KBM-7 (cell line): ENCODE results near the gene S100A7.
"Not testable (repeated sequence)": the region's sequence is repeated elsewhere in the genome, so short reads cannot be mapped to it uniquely, and the experiment has no call there.

Source experiments
- DNase-seq: peaks from one replicate; pipeline ENCODE4 v3.0.0-alpha.2; 2015
- in situ Hi-C: fragments of 300-500 bp; cut with MboI; formaldehyde crosslinking; loops from 2 replicates; pipeline ENCODE4 v1.14.3; 2020; ENCODE audit warnings: low sequenced_read_pairs, low pct_unique_long_range_greater_than_20kb, mixed read lengths

The S100A7 gene

DNA sequence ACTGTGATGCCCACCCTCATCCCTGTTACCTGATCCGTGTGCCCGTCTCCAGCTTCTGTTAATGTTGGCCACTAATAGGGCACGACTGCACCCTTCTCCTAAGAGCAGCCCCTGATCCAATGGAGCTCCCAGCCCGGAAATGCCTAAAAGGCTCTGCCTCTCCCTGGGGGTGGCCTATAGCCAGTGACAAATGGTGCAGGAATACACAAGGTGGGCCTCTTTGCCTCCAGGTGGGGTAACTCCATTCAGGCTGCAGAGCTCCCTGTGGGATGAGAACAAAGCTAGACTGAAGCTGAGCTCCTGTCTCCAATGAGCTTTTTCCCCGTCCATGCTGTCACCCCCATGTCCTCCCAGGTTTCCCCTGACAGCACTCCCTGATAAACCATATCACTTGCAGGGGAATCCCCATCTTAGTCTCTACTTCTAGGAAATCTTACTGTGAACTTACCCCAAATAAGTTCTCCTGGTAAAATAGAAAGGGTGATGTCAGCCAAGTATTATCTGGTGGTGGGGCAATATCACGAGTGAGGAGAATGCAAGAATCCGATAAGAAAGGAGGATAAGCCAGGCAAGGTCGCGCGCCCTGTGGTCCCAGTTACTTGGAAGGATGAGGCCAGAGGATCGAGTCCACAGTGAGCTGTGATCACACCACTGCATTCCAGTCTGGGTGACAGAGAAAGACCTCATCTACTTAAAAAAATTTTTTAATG lies 25.6 kb downstream of the S100A7 start:
- DNase-seq = no peak

DNA sequence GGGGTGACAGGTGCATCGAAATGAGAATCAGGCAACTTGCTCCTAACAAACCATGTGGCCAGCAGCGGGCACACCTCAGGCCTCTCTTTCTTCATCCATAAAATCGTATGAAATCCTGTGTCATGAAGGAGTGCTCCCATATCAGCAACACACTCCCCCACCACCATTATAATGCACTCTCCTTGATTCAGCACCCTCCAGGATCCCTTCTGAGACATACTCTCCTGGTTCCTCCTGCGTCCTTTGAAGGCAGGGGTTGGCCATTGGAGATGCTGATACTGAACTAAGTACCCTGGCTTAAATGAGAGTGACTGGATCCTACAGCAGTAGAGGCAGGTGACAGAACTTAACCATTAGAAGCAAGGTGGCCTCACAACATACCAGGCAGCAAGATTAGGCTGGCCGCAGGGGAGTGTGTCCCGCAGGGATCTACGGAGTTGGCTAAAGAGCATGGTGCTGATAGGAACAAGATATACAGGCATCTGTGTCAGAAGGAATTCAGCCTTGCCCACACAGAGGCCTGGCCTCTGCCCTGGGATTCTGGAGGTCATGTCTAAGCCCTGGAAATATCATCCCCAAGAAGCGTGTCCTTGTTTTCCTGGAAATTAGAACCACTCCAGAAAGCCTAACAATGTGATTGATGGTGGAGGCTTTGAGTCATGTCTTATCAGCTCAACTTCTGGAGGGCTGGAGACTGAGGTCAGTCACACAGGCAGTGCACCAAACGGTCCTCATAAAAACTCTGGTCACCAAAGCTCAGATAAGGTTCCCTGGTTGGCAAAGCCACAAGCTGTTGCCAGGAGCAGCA lies 27.4 kb downstream of the S100A7 start:
- DNase-seq = no peak
- in situ Hi-C loops = no loop called here

More for the DNA sequence above, 25.6 kb downstream of the S100A7 start:
- in situ Hi-C loops = no loop called here

GRCh38 chr1:153431928-153432327 lies 28.5 kb downstream of the S100A7 start:
- DNase-seq = no peak
- in situ Hi-C loops = no loop called here

DNA sequence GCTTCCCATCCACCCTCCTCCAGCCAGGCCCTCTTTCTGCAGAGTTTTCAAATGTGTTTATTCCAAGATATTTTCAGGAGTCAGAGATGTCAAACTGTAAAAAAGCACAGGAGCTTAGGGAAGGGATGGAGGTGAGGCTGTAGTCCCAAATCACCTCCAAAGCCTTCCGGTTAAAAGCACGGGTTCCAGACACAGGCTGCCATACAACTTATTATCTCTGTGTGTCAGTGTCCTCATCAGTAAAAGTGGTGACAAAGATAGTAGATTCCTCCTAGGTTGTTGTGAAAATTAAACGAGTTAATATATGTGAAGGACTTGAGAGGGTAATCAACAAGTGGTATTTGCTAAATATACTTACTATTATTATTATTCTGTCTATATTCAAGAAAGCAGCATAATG lies 29.0 kb downstream of the S100A7 start:
- in situ Hi-C loops = no loop called here

DNA sequence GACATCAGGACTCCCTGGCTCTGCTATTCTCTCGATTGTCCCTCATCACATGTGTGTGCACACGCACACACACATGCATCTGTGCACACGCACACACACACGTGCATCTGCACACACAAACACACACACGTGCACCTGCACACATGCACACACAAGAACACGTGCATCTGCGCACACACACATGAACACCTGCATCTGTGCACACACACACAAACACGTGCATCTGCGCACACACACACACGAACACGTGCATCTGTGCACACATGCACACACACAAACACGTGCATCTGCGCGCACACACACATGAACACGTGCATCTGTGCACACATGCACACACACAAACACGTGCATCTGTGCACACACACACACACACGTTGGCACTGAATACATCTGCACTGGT lies 29.4 kb downstream of the S100A7 start:
- no peak for DNase-seq
- in situ Hi-C loops = no loop called here

More for the DNA sequence above, 29.0 kb downstream of the S100A7 start:
- no peak for DNase-seq

DNA sequence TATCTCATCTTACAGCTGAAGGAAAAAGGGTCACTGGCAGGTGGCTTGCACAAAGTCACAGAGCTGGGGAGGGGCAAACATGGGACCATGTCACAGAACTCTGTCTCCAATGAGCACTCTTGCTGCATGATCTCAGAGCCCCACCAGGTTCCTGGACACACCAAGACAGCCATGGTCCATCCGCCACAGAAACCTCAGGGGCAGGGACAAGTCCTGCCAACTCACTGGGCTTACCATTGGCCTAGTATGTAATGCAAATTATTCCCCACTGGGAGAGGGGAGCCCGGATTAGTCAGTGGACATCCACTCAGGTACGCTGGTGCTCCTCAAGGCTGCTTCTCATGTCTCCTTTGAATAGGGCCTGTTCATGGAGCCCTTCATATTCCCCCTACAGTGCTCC lies 29.9 kb downstream of the S100A7 start:
- in situ Hi-C loops = no loop called here
- no peak for DNase-seq

DNA sequence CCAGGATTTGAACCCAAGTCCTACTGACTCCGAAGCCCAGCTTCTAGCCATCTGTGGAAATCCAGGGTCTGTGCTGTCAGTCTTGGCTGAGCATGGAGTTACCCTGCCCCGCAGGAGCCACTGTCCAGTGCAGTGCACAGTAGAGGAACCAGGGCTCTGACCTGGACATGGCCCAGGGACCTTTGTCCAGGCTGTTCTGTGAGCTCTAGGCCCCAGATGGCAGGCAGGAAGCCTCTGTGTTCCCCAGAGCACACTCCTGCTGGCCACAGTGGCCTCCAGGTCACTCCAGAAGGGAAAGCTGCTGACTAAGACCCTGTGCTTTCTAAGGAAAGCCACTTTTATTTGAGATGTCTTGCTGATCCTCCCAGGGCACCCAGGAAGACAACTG lies 30.3 kb downstream of the S100A7 start:
- no peak for DNase-seq
- in situ Hi-C loops = no loop called here

GRCh38 chr1:153429266-153430165 lies 30.9 kb downstream of the S100A7 start:
- no peak for DNase-seq
- in situ Hi-C loops = no loop called here

DNA sequence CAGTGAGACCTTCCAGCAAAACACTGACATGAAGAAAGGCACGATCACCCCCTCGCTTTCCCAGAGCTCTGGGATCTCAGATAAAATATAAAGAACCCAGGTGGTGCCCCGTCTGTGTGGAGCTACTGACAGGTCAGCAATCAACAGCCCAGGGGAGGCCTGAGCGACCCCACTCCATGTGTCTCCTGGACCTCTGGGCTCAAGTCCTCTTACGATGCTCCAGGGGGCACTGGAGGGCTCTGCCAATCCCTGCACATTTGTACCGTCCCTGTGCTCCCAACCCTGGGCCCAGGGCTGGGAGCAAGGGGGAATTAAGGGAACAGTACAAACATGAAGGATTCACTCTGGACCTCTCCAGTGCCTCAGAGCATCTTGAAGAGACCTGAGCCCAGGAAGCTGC lies 31.7 kb downstream of the S100A7 start:
- DNase-seq = no peak
- in situ Hi-C loops = no loop called here

DNA sequence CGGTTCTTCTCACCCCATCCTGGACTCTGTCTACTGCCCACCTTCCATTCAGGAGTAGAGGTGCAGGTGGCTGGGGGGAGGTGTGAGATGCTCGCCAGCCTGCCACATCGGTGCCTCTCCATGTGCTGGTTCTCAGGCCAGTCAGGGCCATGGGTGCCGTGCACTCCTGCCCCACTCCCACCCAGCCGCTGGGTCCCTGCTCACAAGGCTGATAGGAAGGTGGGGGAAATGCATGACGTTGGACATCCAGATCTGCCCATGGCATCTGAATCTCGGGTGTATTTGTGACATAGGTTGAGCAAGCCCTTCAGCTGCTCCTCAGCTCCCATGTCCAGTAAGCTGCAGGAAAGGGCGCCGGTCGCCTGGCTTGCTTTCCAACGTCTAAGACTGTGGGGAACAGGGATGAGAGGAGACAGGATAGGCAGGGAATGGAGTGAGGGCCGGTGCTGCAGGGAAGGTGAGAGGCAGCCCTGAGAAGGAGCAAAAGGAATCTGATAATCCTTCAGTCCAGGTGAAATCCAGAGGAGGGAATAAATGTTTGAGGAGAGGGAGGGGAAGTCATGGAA lies 32.3 kb downstream of the S100A7 start:
- in situ Hi-C loops = no loop called here
- DNase-seq = no peak

DNA sequence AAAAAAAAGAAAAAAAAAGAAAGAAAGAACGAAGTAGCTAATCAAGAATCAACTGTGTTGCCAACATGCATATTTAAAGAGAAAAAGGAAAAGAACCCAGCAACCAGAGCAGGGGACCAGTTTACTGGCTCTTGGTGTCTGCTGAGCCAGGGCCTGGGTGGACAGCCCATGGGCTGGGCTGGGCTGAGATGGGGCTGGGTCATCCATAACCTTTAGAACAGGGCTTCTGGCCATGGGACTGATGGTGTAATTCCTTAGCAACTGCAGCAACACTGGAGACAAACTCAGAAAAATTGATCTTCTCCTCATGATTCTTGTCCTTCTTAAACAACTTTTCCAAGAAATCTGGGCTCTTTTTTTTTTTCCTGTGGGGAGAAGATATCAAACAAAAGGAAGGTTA lies 33.6 kb downstream of the S100A7 start:
- in situ Hi-C loops = no loop called here
- no peak for DNase-seq

- in situ Hi-C loops = no loop called here
- DNase-seq = peak; percentile 68
Observed at GRCh38 chr1:153422450-153423068, 37.9 kb downstream of the S100A7 start.

DNA sequence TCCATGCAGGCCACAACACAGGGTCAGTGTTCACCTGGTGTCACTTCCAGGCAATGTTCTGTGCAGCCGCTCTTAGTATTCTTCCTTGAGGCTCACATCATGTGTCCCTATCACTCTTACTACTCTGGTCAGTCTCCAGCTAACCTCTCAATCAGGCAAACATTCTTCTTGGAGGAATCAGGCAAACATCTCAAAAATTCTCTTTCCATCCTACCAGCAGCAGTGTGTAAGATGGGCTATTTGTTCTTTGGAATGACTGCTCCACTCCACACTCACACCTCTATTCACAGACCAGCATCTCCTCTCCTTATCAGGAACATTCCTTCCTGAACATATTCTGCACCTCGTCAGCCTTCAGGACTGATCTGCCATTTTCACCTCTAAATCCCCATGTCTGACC lies 40.1 kb downstream of the S100A7 start:
- no peak for DNase-seq
- in situ Hi-C loops = no loop called here

DNA sequence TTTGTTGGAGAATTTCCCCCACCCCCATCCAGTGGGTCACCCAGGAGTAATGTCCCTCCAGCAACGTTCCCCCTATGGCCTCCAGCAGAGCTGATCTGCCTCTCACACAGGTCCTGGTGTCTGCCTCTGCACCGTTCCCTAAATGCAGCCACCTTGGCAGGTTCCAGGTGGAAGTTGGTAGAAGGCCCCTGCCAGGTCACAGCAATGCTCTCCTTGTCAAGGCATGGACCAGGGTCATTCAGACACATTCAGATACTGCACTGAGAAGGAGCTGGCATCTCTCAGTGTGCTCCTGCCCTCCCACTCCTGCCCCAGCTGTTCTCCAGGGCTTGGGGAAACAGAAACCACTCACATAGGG lies 41.0 kb downstream of the S100A7 start:
- DNase-seq, in situ Hi-C loops: not testable (repeated sequence)

- in situ Hi-C loops, DNase-seq: not testable (repeated sequence)
Observed at GRCh38 chr1:153418758-153419435, 41.6 kb downstream of the S100A7 start.

- no peak for DNase-seq
- in situ Hi-C loops = no loop called here
Observed at GRCh38 chr1:153417136-153417888, 43.1 kb downstream of the S100A7 start.

- in situ Hi-C loops = no loop called here
- no peak for DNase-seq
Observed at GRCh38 chr1:153415850-153416570, 44.4 kb downstream of the S100A7 start, which contains the start of gene S100A7A. TSS of gene S100A7A (plus strand) at chr1:153416520. CDS start at chr1:153418083, 1,563 bp downstream.
